ENCODE results near the gene ERCC6L2.
A peak's percentile ranks its signal among the peaks of the same experiment; 100 is the strongest.

ERCC6L2 gene

GRCh38 chr9:95839012-95839411, 36.5 kb upstream of the ERCC6L2 start:
- H3K27ac ChIP-seq, result no peak overlapping the region
- H3K9ac ChIP-seq, result no peak overlapping the region
- no peak overlapping the region for H3K4me2 ChIP-seq
- 0 out of 2 replicates have a peak, but pooled peaks cover 2% of the 10 kb centered on the region for H3K9me3 ChIP-seq
- no peaks in the 10 kb centered on the region for H4K20me1 ChIP-seq
- H3K27me3 ChIP-seq, result no peaks in the 10 kb centered on the region
- H3K4me3 ChIP-seq, result no peak overlapping the region
- TF ChIP-seq Cebpa-rat (IDR thresholded peaks at IDR 0.05), result no peak
- no peaks in the 10 kb centered on the region for H3K36me3 ChIP-seq
- no peaks in the 10 kb centered on the region for H3K4me1 ChIP-seq

GRCh38 chr9:95840074-95840473, 35.4 kb upstream of the ERCC6L2 start:
- no peak for TF ChIP-seq Cebpa-rat (IDR thresholded peaks at IDR 0.05)
- H3K9ac ChIP-seq, result no peak overlapping the region
- H3K27me3 ChIP-seq, result no peaks in the 10 kb centered on the region
- no peaks in the 10 kb centered on the region for H4K20me1 ChIP-seq
- no peaks in the 10 kb centered on the region for H3K4me1 ChIP-seq
- H3K4me3 ChIP-seq, result no peak overlapping the region
- H3K36me3 ChIP-seq, result no peaks in the 10 kb centered on the region
- H3K9me3 ChIP-seq, result 0 out of 2 replicates have a peak, but pooled peaks cover 7% of the 10 kb centered on the region
- H3K27ac ChIP-seq, result no peak overlapping the region
- H3K4me2 ChIP-seq, result no peak overlapping the region

DNA sequence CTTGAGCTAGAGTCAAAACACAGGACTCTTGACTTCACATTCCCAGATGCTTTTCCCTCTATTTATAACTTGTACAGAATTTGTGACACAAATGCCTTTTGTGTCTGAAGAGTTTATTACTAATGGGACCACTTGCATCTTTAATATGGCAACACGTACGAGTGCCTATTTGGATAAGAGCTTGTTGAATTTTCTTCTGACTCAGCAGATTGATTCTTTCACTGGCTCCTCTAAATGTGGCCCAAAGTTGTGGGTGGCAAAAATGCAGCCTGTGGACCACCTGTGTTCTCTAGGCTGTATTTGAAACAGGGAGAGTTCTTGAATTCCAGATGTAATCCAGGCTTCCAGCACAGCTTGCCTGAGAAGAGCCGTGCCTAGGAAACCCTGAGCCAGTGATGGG, 34.1 kb upstream of the ERCC6L2 start:
- H3K9ac ChIP-seq, result no peak overlapping the region
- H3K27ac ChIP-seq, result no peak overlapping the region
- H3K27me3 ChIP-seq, result no peaks in the 10 kb centered on the region
- H4K20me1 ChIP-seq, result no peaks in the 10 kb centered on the region
- H3K4me3 ChIP-seq, result no peak overlapping the region
- no peaks in the 10 kb centered on the region for H3K36me3 ChIP-seq
- no peak overlapping the region for H3K4me2 ChIP-seq
- 0 out of 2 replicates have a peak, but pooled peaks cover 7% of the 10 kb centered on the region for H3K9me3 ChIP-seq
- H3K4me1 ChIP-seq, result no peaks in the 10 kb centered on the region
- TF ChIP-seq Cebpa-rat (IDR thresholded peaks at IDR 0.05), result no peak

DNA sequence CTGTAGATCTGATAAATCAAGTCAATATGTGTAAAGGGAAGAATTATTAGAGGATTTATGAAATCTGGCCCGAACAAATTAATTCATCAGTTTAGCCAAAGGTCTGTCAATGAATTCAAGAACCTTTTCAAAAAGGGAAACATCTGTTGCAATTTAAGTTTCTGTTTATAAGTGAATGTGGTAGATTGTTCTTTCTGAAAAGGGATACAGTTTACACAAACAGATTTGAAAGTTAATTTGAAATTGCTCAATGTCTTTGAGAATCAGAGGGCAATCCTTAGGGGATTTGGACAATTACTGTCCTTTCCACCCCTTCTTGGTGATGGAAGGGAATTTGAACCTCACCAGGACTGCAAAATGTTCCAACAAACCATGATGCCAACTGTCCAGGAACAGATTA, 29.7 kb upstream of the ERCC6L2 start:
- Histone ChIP-seq H3K36me3 (peaks cover 15% of the 10 kb centered on the region), H3K9me3 (peaks cover 36% of the 10 kb centered on the region)
- TF ChIP-seq Cebpa-rat (IDR thresholded peaks at IDR 0.05), result no peak

DNA sequence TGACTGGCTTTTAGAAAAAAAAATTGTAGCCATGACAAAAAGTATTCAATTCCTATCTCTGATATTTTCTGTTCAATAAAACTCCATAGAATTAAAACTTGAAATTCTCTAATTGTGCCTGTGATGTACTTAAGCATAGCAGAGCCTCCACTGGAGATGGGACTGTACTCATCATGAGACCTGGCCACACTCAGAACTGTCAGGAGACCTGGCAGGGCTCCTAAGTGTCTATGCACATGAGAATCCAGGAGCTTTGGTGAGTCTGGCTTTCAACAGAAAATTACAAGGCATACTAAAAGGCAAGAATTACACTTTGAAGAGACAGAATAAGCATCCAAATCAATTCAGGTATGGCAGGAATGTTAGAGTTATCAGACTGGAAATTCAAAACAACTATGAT, 26.7 kb upstream of the ERCC6L2 start:
- TF ChIP-seq Cebpa-rat (IDR thresholded peaks at IDR 0.05), result no peak
- H3K4me1 ChIP-seq, result no peaks in the 10 kb centered on the region
- no peak overlapping the region for H3K4me3 ChIP-seq
- H3K27me3 ChIP-seq, result no peaks in the 10 kb centered on the region
- H3K9me3 ChIP-seq, result peaks cover 36% of the 10 kb centered on the region
- H3K27ac ChIP-seq, result no peak overlapping the region
- H3K4me2 ChIP-seq, result no peak overlapping the region
- H4K20me1 ChIP-seq, result 0 out of 2 replicates have a peak, but pooled peaks cover 4% of the 10 kb centered on the region
- H3K9ac ChIP-seq, result no peak overlapping the region
- peaks cover 15% of the 10 kb centered on the region for H3K36me3 ChIP-seq

More for the DNA sequence above, 29.7 kb upstream of the ERCC6L2 start:
- no peak overlapping the region for H3K9ac ChIP-seq
- no peaks in the 10 kb centered on the region for H4K20me1 ChIP-seq
- no peak overlapping the region for H3K27ac ChIP-seq
- H3K4me2 ChIP-seq, result no peak overlapping the region
- no peak overlapping the region for H3K4me3 ChIP-seq
- no peaks in the 10 kb centered on the region for H3K4me1 ChIP-seq
- H3K27me3 ChIP-seq, result no peaks in the 10 kb centered on the region

GRCh38 chr9:95852059-95853032, 23.1 kb upstream of the ERCC6L2 start:
- Histone ChIP-seq H3K4me2 (no peak overlapping the region), H3K4me1 (peaks cover 10% of the 10 kb centered on the region), H3K4me3 (no peak overlapping the region), H3K36me3 (peaks cover 15% of the 10 kb centered on the region), H3K27ac (no peak overlapping the region), H4K20me1 (peaks cover 4% of the 10 kb centered on the region; the same call in 1 of the 2 replicates), H3K9ac (no peak overlapping the region), H3K9me3 (peaks cover 24% of the 10 kb centered on the region), H3K27me3 (no peaks in the 10 kb centered on the region)
- TF ChIP-seq Cebpa-rat (IDR thresholded peaks at IDR 0.05), result no peak

DNA sequence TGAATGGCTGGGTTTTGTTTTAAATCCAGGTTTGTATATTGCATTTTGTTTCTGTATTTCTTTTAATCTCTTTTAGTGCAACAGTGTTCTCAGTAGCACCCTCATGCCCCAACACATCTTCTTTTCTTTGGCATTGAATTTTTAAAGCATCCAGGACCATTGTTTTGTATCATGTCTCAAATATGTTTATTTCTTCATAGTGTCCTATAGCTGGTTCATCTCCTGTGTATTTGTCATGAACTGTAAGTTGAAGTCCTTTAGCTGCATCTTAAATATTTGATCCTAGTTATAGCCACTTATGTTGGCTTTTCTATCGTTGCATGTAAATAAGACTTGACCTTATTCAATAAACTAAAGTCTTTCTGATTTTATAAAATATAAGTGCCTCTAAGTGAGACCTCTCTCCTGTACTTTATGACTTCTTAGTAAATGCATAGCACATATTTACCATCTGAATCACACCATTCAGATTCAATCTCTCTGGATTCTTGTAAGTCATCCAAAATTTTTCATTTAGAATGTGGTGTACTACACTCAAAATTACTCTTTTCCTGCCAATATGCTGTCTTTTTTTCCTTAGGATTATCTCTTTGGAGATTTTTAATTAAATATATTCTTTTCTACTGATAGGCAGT, 21.0 kb upstream of the ERCC6L2 start:
- Histone ChIP-seq H3K9ac (no peak overlapping the region), H3K4me2 (no peak overlapping the region)

DNA sequence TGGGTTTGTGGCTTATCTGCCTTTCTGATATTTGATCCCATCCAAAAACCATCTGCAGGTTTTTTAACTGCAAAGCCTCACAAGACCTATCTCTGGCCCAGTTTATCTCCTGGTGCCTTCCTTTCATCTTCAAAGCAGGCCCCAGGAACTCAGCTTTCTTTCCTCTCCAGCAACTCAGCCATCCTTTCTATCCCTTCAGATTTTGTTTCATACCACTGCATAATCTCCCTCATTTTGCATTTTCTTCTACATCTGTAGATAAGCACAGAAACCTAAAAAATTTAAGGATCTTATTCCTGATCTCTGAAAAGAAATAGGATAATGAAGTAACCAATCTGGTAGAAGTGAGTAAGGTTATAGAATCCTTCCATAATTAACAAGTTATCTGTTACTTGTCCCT, 19.5 kb upstream of the ERCC6L2 start:
- Histone ChIP-seq H4K20me1 (peaks cover 4% of the 10 kb centered on the region; the same call in 1 of the 2 replicates), H3K27ac (no peak overlapping the region), H3K27me3 (no peaks in the 10 kb centered on the region), H3K9ac (no peak overlapping the region), H3K36me3 (no peaks in the 10 kb centered on the region), H3K9me3 (no peaks in the 10 kb centered on the region), H3K4me2 (no peak overlapping the region), H3K4me3 (no peak overlapping the region), H3K4me1 (peaks cover 21% of the 10 kb centered on the region)
- TF ChIP-seq Cebpa-rat (IDR thresholded peaks at IDR 0.05), result no peak

More for the DNA sequence above, 21.0 kb upstream of the ERCC6L2 start:
- no peak overlapping the region for H3K4me3 ChIP-seq
- H3K4me1 ChIP-seq, result peaks cover 21% of the 10 kb centered on the region
- H3K27ac ChIP-seq, result no peak overlapping the region
- no peak for TF ChIP-seq Cebpa-rat (IDR thresholded peaks at IDR 0.05)
- no peaks in the 10 kb centered on the region for H3K36me3 ChIP-seq
- no peaks in the 10 kb centered on the region for H3K27me3 ChIP-seq
- peaks cover 4% of the 10 kb centered on the region; the same call in 1 of the 2 replicates for H4K20me1 ChIP-seq
- H3K9me3 ChIP-seq, result peaks cover 4% of the 10 kb centered on the region; the same call in 1 of the 2 replicates

DNA sequence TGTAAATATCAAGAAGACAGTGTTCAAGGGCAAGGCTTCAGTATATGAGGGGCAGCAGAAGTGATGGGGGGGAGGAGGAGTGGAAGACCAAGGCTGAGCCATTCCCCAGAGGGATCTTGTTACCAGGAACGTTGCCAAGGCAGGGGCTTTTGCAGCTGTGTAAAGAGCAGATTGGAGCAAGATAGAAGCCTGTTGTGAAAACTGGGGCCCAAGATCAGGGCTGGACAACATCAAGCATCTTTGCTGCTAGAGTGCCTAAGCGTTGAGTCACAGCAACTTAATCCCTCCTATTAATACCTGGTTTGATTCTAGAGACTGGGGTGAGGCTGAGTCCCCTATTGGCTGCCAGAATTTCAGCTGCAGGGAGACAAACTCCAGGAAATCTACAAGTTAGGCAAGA, 18.4 kb upstream of the ERCC6L2 start:
- Histone ChIP-seq H3K9me3 (peaks cover 7% of the 10 kb centered on the region; the same call in 1 of the 2 replicates), H4K20me1 (peaks cover 4% of the 10 kb centered on the region; the same call in 1 of the 2 replicates), H3K9ac (no peak overlapping the region), H3K36me3 (no peaks in the 10 kb centered on the region), H3K4me3 (no peak overlapping the region), H3K4me2 (peak overlapping the region; percentile 36), H3K4me1 (peaks cover 21% of the 10 kb centered on the region), H3K27ac (no peak overlapping the region), H3K27me3 (no peaks in the 10 kb centered on the region)
- no peak for TF ChIP-seq Cebpa-rat (IDR thresholded peaks at IDR 0.05)

DNA sequence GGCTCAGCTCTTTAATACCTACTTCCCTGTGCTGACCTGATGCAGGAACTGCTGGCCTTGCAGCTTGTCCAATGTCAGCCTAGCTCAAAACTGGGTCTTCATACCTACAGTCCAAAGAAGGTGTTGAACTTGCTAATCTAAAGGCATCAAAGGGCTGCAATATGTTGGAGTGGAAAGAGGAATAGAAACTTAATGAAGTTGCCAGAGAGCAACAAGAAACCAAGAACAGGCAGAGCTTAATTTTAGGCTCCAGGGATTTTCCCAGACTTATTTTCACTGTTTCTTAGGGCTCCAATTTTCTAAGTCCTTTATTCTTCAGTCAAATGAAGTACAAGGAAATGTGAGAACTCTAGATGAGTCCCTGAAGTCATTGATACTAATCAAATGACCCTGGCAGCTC, 17.6 kb upstream of the ERCC6L2 start:
- Histone ChIP-seq H3K9me3 (peaks cover 14% of the 10 kb centered on the region), H3K4me3 (no peak overlapping the region), H3K27ac (no peak overlapping the region), H3K27me3 (no peaks in the 10 kb centered on the region), H3K36me3 (no peaks in the 10 kb centered on the region), H3K4me2 (peak overlapping the region; percentile 36; the same call in 1 of the 2 replicates), H3K4me1 (peaks cover 21% of the 10 kb centered on the region), H3K9ac (no peak overlapping the region), H4K20me1 (peaks cover 4% of the 10 kb centered on the region; the same call in 1 of the 2 replicates)
- TF ChIP-seq Cebpa-rat (IDR thresholded peaks at IDR 0.05), result no peak

Measured in BLaER1 (cell line).